Measurements from ENCODE around the gene PRPF6. TPM values are rescaled to one million over a fixed set of nuclear protein-coding genes. Genes with fewer than 3 reads are reported as not detected.
A peak's percentile ranks its signal among the peaks of the same experiment; 100 is the strongest.

PRPF6 gene
- total and polyA plus RNA-seq, 2 donors (not counting 3 experiments of a cell fraction or from before 2014, with no cell fraction given), result 35.3 to 67.4 TPM

- Histone ChIP-seq H3K27ac (ENCODE audit: insufficient read depth, low read depth, low read length) (peak overlapping the region; percentile 26), H3K4me2 (ENCODE audit: insufficient read depth, low read length) (no peak overlapping the region), H4K20me1 (replicated peaks; ENCODE audit: control insufficient read depth, extremely low read depth, insufficient read depth, low read length) (peaks cover 3% of the 10 kb centered on the region), H3K9me3 (replicated peaks; ENCODE audit: control insufficient read depth, insufficient read depth, low read length) (no peaks in the 10 kb centered on the region), H3K79me2 (ENCODE audit: control insufficient read depth, insufficient read depth, low read length) (peaks cover 19% of the 10 kb centered on the region), H2AFZ (ENCODE audit: low read depth, low read length) (peak overlapping the region; percentile 49), H3K27me3 (ENCODE audit: control insufficient read depth in 2 of 2, insufficient read depth in 2 of 2, low read length in 2 of 2) (no peaks in the 10 kb centered on the region), H3K9me1 (replicated peaks; ENCODE audit: control insufficient read depth, extremely low read depth, insufficient read depth, low read length) (no peaks in the 10 kb centered on the region), H3K4me3 (replicated peaks in 1 of 3; ENCODE audit: insufficient read depth in 1 of 3, low read depth in 1 of 3, low read length in 3 of 3) (no peak overlapping the region), H3K36me3 (ENCODE audit: control insufficient read depth in 2 of 2, extremely low read depth in 1 of 2, insufficient read depth in 2 of 2, low read length in 2 of 2) (peaks cover 9 to 13% of the 10 kb centered on the region in 2 experiments), H3K9ac (replicated peaks; ENCODE audit: extremely low read depth, insufficient read depth, low read length) (no peak overlapping the region), H3K4me1 (ENCODE audit: control insufficient read depth, extremely low read depth, insufficient read depth, low read length) (peaks cover 76% of the 10 kb centered on the region)
- TF ChIP-seq MAX (IDR thresholded peaks at IDR 0.05; ENCODE audit: insufficient read depth, insufficient read length), result no peak
- no peak for TF ChIP-seq GATA2 (IDR thresholded peaks at IDR 0.05; ENCODE audit: insufficient read depth, insufficient read length, low read depth, low read length)
- TF ChIP-seq FOS (IDR thresholded peaks at IDR 0.05; ENCODE audit: borderline replicate concordance, insufficient read depth, low read length), result no peak
- no peak for TF ChIP-seq CTCF (IDR thresholded peaks at IDR 0.05; ENCODE audit: extremely low read depth in 1 of 2, insufficient read depth in 1 of 2, low read depth in 1 of 2, low read length in 2 of 2)
- no peak for TF ChIP-seq EZH2 (IDR thresholded peaks at IDR 0.05; ENCODE audit: borderline replicate concordance, low read depth, low read length, severe bottlenecking)
- no peak for TF ChIP-seq JUN (IDR thresholded peaks at IDR 0.05; ENCODE audit: borderline replicate concordance, insufficient read depth, insufficient read length, low read depth)
- no peak for TF ChIP-seq POLR2A (IDR thresholded peaks at IDR 0.05; ENCODE audit: low read depth, low read length)
- dilution Hi-C loops (cut with MboI; ENCODE audit: extremely low pct_ligation_motif_present, low sequenced_read_pairs) (no loop called here), intact Hi-C loops (cut with micrococcal nuclease) (loop anchor here (10.0 kb wide), 1 partner anchor 157 kb away; the partner anchor contains the start of gene DNAJC5)
- FAIRE-seq (no peak), DNase-seq (ENCODE audit: low read depth, low spot score) (peak; percentile 31)
- no TSS peak for BruUV-seq (replicated peaks)
- POLR2A ChIA-PET, result no interaction called here
- CTCF ChIA-PET, result interaction anchor here (0.6 to 15.2 kb wide), 4 partner anchors 13 to 72 kb away, joined by 3 to 412 read pairs (median 4); partner anchors contain the start of genes C20orf204 and RGS19
These were observed 70.8 kb downstream of the PRPF6 start for GRCh38 chr20:64051561-64052325.
